ENCODE data around the gene MYH16. TPM values are rescaled to one million over a fixed set of nuclear protein-coding genes. Genes with fewer than 3 reads are reported as not detected.

MYH16 gene
- total and polyA plus RNA-seq, 10 of the 15 experiments (the other 5 are each of a cell fraction or from before 2014, with no cell fraction given) = 0.03 to 0.33 (median 0.04) TPM; not detected in 3

- no peak overlapping the region for H3K4me2 ChIP-seq (ENCODE audit: control insufficient read depth, insufficient read depth)
- SMC1A ChIA-PET (ENCODE audit: uncharacterized antibody, unreplicated experiment) = no interaction called here
- no peaks in the 10 kb centered on the region for H3K4me1 ChIP-seq (ENCODE audit: control insufficient read depth, insufficient read depth, low read length)
- 44% methylated on average over 10 of the region's 10 CpGs for WGBS (ENCODE audit: insufficient coverage, insufficient replicate concordance, low lambda C conversion rate, missing lambda C conversion rate)
- no peak for ATAC-seq
- no peak overlapping the region for H3K9ac ChIP-seq (ENCODE audit: control insufficient read depth, insufficient read depth, low read length)
- TF ChIP-seq MYB (IDR thresholded peaks at IDR 0.05; ENCODE audit: borderline replicate concordance, low read depth, low read length) (no peak), SMARCA5 (IDR thresholded peaks at IDR 0.05) (no peak), GABPA (IDR thresholded peaks at IDR 0.05; ENCODE audit: low read depth) (no peak), MXI1 (IDR thresholded peaks at IDR 0.05; ENCODE audit: low read depth, low read length) (no peak)
- CTCF ChIA-PET = no interaction called here
- in situ Hi-C loops (cut with MboI) = no loop called here
- no peaks in the 10 kb centered on the region for H3K9me3 ChIP-seq (replicated peaks; ENCODE audit: control insufficient read depth, insufficient read depth, low read length)
- no peak for FAIRE-seq
- H3K4me3 ChIP-seq = no peak overlapping the region
- POLR2A ChIA-PET = no interaction called here
- no TSS peak for BruUV-seq (replicated peaks)
- no peaks in the 10 kb centered on the region for H3K36me3 ChIP-seq (ENCODE audit: control insufficient read depth in 2 of 2, insufficient read depth in 2 of 2, low read length in 1 of 2)
- no peak overlapping the region for H2AFZ ChIP-seq (ENCODE audit: control insufficient read depth, low read depth, low read length)
- no peaks in the 10 kb centered on the region for H4K20me1 ChIP-seq (ENCODE audit: control insufficient read depth, insufficient read depth)
- H3K27me3 ChIP-seq (replicated peaks in 1 of 2; ENCODE audit: control insufficient read depth in 2 of 2, insufficient read depth in 2 of 2, low read length in 1 of 2) = no peaks in the 10 kb centered on the region
- no peak for DNase-seq (ENCODE audit: low read depth, low spot score)
- H3K79me2 ChIP-seq (ENCODE audit: control insufficient read depth, insufficient read depth, low read length) = no peaks in the 10 kb centered on the region
- no peak overlapping the region for H3K27ac ChIP-seq (ENCODE audit: control insufficient read depth, insufficient read depth)
- RAD21 ChIA-PET (ENCODE audit: unreplicated experiment) = interaction anchor here (0.6 kb wide), 1 partner anchor 218 kb away, joined by 4 read pairs; no protein-coding TSS in a partner anchor
- intact Hi-C loops (cut with micrococcal nuclease; ENCODE audit: unreplicated experiment) = no loop called here
Observed at GRCh38 chr7:99248391-99249095, 24.1 kb upstream of the MYH16 start.

GRCh38 chr7:99249985-99250575, 22.6 kb upstream of the MYH16 start:
- RAD21 ChIA-PET (ENCODE audit: unreplicated experiment) = no interaction called here
- 48% methylated on average over 8 of the region's 8 CpGs for WGBS (ENCODE audit: insufficient coverage, insufficient replicate concordance, low lambda C conversion rate, missing lambda C conversion rate)
- TF ChIP-seq TCF3 (IDR thresholded peaks at IDR 0.05; ENCODE audit: borderline replicate concordance, insufficient read depth, low read depth, low read length) (no peak), ZZZ3 (IDR thresholded peaks at IDR 0.05; ENCODE audit: control insufficient read depth, insufficient read length, low read depth) (no peak), MXI1 (IDR thresholded peaks at IDR 0.05; ENCODE audit: low read depth, low read length) (no peak), EED (IDR thresholded peaks at IDR 0.05; ENCODE audit: low read depth) (no peak), NFXL1 (IDR thresholded peaks at IDR 0.05; ENCODE audit: borderline replicate concordance) (no peak), SMARCA5 (IDR thresholded peaks at IDR 0.05) (no peak), TAF1 (IDR thresholded peaks at IDR 0.05; ENCODE audit: borderline replicate concordance, low read depth, low read length) (no peak), SMAD1 (IDR thresholded peaks at IDR 0.05; ENCODE audit: low read depth, partially characterized antibody) (no peak), STAT1 (conservative IDR thresholded peaks at IDR 0.05) (no peak)
- TF ChIP-seq, protein P1, sequence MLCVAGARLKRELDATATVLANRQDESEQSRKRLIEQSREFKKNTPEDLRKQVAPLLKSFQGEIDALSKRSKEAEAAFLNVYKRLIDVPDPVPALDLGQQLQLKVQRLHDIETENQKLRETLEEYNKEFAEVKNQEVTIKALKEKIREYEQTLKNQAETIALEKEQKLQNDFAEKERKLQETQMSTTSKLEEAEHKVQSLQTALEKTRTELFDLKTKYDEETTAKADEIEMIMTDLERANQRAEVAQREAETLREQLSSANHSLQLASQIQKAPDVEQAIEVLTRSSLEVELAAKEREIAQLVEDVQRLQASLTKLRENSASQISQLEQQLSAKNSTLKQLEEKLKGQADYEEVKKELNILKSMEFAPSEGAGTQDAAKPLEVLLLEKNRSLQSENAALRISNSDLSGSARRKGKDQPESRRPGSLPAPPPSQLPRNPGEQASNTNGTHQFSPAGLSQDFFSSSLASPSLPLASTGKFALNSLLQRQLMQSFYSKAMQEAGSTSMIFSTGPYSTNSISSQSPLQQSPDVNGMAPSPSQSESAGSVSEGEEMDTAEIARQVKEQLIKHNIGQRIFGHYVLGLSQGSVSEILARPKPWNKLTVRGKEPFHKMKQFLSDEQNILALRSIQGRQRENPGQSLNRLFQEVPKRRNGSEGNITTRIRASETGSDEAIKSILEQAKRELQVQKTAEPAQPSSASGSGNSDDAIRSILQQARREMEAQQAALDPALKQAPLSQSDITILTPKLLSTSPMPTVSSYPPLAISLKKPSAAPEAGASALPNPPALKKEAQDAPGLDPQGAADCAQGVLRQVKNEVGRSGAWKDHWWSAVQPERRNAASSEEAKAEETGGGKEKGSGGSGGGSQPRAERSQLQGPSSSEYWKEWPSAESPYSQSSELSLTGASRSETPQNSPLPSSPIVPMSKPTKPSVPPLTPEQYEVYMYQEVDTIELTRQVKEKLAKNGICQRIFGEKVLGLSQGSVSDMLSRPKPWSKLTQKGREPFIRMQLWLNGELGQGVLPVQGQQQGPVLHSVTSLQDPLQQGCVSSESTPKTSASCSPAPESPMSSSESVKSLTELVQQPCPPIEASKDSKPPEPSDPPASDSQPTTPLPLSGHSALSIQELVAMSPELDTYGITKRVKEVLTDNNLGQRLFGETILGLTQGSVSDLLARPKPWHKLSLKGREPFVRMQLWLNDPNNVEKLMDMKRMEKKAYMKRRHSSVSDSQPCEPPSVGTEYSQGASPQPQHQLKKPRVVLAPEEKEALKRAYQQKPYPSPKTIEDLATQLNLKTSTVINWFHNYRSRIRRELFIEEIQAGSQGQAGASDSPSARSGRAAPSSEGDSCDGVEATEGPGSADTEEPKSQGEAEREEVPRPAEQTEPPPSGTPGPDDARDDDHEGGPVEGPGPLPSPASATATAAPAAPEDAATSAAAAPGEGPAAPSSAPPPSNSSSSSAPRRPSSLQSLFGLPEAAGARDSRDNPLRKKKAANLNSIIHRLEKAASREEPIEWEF (IDR thresholded peaks at IDR 0.05; ENCODE audit: insufficient replicate concordance, low read depth, low read length) = no peak

More at GRCh38 chr7:99249985-99250575, 22.6 kb upstream of the MYH16 start:
- ChIA-PET CTCF (no interaction called here), SMC1A (ENCODE audit: uncharacterized antibody, unreplicated experiment) (no interaction called here), POLR2A (no interaction called here)
- no peak for FAIRE-seq
- Histone ChIP-seq H2AFZ (ENCODE audit: control insufficient read depth, low read depth, low read length) (no peak overlapping the region), H3K36me3 (ENCODE audit: control insufficient read depth in 2 of 2, insufficient read depth in 2 of 2, low read length in 1 of 2) (no peaks in the 10 kb centered on the region), H3K4me3 (no peak overlapping the region), H3K9ac (ENCODE audit: control insufficient read depth, insufficient read depth, low read length) (no peak overlapping the region), H3K27ac (ENCODE audit: control insufficient read depth, insufficient read depth) (no peak overlapping the region), H3K4me2 (ENCODE audit: control insufficient read depth, insufficient read depth) (no peak overlapping the region), H3K9me3 (replicated peaks; ENCODE audit: control insufficient read depth, insufficient read depth, low read length) (no peaks in the 10 kb centered on the region), H3K4me1 (ENCODE audit: control insufficient read depth, insufficient read depth, low read length) (no peaks in the 10 kb centered on the region), H3K79me2 (ENCODE audit: control insufficient read depth, insufficient read depth, low read length) (no peaks in the 10 kb centered on the region), H4K20me1 (ENCODE audit: control insufficient read depth, insufficient read depth) (no peaks in the 10 kb centered on the region), H3K27me3 (replicated peaks in 1 of 2; ENCODE audit: control insufficient read depth in 2 of 2, insufficient read depth in 2 of 2, low read length in 1 of 2) (no peaks in the 10 kb centered on the region)
- no TSS peak for BruUV-seq (replicated peaks)
- no peak for DNase-seq (ENCODE audit: low read depth, low spot score)
- in situ Hi-C loops (cut with MboI) (no loop called here), intact Hi-C loops (cut with micrococcal nuclease; ENCODE audit: unreplicated experiment) (no loop called here)
- ATAC-seq = no peak
